SK-N-DZ (cell line): ENCODE measurements around the gene SYP.

Source experiments
- DNase-seq: peaks from one replicate; pipeline ENCODE4 v3.0.0-alpha.2; 2015; ENCODE audit warnings: low spot score

Gene SYP

DNA sequence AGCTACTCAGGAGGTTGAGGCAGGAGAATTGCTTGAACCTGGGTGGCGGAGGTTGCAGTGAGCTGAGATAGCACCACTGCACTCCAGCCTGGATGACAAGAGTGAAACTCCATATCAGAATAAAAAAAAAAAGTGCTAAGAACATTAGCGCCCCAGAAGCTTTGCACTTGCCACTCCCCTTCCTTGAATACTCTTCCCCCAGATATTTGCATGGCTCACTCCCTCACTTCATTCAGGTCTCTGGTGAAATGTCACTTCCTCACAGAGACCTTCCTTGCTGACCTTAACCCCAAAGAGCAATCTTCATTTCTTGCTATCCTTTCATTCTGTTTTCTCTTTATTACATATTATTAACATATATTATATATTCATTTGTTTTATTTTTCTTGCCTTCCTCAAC is 21.9 kb upstream of the SYP start:
- no peak for DNase-seq

DNA sequence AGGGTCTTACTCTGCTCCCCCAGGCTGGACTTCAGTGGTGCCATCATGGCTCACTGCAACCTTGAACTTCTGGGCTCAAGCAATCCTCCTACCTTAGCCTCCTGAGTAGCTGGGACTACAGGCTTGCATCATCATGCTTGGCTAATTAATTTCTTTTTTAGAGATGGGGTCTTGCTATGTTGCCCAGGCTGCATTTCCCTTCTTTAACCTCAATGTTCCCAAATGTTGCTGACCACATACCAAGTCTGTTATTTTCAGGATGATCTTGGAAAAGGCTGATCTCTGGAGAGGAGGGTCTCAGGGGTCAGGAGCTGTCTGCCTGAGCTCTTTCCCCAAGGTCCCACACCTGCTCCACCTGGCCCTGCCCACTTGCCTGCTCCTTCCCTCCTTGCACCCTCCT is 20.1 kb upstream of the SYP start:
- no peak for DNase-seq

- no peak for DNase-seq
These were observed 15.1 kb upstream of the SYP start for GRCh38 chrX:49214996-49215526.

GRCh38 chrX:49214416-49214815 is 14.4 kb upstream of the SYP start:
- no peak for DNase-seq

DNA sequence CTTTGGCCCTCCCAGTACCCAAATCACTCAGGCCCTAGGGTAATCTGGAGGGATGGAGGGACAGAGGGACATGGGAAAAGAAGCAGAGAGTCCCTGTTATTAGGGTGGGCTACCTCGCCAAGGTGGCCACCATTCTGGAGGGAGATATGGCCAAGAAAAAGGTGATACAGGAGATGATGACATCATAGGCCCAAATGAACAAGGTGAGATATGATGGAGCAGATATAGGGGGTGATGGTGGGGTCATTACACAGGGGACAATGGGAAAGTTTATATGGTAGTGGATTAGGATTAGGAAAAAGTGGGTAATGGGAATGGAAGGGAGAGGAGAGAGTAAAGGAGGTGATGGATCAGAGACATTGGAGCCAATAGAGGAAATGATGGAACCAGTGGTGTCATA is 12.9 kb upstream of the SYP start:
- DNase-seq, result no peak

GRCh38 chrX:49212209-49212608 is 12.2 kb upstream of the SYP start:
- DNase-seq, result no peak

GRCh38 chrX:49211074-49211473 is 11.1 kb upstream of the SYP start:
- DNase-seq, result no peak

DNA sequence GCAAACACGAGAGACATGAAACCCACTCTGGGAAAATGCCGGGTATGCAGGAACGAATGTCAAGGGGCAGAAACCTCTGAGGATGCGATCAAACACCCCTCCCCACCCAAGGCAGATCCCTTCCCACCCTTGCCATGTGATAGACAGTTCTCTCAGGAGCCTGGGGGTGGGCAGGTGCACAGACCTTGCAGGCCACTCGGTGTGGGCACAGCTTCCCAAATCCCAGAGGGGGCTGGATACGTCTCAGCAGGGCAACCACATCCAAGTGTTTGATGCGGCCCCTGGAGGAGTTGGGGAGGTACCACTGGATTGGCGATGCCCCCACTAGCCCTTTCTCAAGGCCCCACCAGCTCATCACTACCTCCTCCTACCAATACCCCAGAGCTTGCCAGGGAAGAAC is 10.4 kb upstream of the SYP start:
- DNase-seq, result no peak

- peak; percentile 77 for DNase-seq
These were observed 9.7 kb upstream of the SYP start for GRCh38 chrX:49209434-49210251.

DNA sequence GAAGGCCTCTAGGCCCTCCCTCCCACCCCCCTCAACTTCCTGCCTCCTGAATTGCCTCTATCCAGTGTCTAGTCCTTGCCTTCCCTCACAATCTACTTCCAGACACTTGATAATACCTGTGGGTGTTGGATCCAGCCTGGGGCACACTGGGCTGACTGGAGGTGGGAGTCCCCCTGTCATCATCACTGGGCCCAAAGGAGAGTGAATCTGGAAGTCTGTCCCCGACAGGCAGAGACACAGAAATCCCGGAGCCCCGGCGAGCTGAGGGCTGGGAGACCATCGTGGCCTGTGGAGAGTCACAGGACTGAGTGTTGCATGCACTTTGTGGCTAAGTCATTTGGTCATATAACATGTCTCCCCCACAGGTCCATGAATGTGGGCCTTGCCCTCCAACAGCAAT is 8.4 kb upstream of the SYP start:
- DNase-seq, result no peak

DNA sequence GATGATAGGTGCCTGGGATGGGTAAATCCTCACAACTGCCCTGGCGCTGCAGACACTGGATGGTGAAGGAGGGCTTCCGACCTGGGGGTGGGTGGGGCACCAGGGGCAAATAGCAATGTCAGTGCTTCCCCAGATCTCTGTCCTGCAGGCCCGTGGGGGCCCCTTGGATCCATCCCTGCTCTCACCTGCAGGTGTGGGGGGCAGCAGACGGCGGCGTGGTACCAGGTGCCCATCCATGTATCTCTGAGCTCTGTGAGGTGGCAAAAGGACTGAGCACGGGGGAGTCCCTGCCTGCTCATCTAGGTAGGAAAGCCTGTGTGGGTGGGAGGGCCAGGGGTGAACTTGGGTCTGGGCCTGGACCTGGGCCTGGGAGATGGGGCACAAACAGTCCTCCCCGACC is 6.5 kb upstream of the SYP start:
- DNase-seq, result no peak

- no peak for DNase-seq
These were observed 5.5 kb upstream of the SYP start for GRCh38 chrX:49205443-49205842.

DNA sequence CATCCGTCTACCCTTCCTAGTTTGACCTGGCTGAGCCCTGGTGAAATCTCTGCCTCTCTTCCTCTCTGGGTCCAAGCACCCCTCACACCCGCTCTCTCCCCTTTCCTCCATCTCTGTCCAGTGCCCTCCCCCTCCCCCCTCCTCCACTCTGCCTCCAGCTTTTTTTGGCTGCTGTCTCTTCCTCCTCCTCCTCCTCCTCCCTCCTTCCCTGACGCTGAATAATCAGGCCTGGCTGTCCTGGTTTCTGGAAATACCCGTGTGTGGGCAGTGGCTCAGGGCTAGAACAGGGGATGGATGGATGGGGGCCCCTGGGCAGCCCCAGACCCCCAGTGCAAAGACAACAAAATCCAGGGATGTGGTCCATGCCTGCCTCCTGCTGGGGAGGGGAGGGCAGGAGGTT is 4.7 kb upstream of the SYP start:
- DNase-seq, result no peak

DNA sequence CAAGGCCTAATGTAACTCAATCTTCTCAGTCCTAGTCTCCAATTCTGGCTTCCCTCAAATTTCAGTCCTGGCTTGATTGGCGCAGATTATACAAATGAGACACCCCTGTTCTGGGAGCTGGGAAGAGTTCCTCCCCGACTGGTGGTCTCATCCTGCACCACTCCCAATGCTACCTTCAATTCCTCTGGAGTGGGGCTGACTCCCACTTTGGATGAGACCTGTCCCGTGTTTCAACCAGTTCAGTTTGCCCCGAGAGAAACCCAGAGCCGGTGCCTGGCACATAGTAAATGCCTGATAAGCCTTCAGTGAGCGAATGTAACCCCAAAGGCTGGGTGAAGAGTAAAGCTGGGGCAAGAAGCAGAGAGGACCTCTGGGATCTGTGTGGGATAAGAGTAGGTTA is 4.0 kb upstream of the SYP start:
- DNase-seq, result no peak

DNA sequence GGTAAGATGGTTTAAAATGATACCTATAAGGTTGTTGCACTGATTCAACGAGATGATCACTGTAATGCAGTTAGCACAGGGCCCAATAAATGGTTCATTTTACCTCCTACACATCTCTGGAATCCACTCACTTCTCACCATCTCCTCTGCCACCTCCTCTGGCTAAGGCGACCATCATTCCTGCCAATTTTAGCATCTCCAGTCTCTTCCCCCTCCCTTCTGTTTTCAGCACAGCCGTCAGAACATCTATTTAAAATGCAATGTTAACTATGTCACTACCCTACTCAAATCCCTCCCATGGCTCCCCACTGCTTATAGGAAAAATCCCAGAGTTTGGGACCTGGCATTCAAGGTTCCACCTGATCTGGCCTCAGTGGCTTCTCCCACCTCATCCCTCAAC is 3.5 kb upstream of the SYP start:
- no peak for DNase-seq

- DNase-seq, result no peak
These were observed 2.0 kb upstream of the SYP start for GRCh38 chrX:49202022-49202421.

GRCh38 chrX:49199315-49199595 is 738 bp downstream of the SYP start:
- DNase-seq, result no peak

- DNase-seq, result no peak
These were observed 1.3 kb downstream of the SYP start for GRCh38 chrX:49198540-49199314.

DNA sequence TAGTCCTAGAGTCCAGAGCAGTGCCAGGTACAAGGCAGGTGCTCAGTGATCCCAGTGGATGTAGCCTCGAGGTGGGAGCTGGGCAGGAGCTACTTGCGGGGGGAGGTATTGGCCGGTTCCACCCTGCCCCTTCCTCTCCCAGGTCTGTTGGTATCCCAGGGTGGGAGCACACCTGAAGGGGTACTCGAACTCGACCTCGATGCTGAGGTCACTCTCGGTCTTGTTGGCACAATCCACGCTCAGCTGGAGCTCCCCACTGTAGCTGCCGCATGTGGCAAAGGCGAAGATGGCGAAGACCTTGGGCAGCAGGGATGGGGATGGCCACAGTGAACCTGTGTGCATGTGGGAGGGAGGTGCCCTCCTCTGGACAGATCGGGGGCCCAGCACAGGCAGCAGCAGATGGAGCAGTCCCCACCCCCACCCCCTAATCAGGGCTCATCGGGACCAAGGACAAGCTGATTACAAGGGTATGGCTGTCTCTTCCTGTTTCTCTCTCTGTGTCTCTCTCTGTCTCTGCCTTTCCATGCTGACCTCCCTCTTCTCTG is 2.4 kb downstream of the SYP start:
- no peak for DNase-seq

GRCh38 chrX:49193542-49193964 is 6.4 kb downstream of the SYP start:
- DNase-seq, result no peak

- DNase-seq, result peak; percentile 32
These were observed 7.2 kb downstream of the SYP start for GRCh38 chrX:49192722-49193328.

GRCh38 chrX:49191574-49192011 is 8.4 kb downstream of the SYP start:
- DNase-seq, result no peak
